HG02623 (cell line): ENCODE measurements around the gene DDAH1.

ENCODE experiments used
- ATAC-seq: cut with Tn5 transposase; IDR thresholded peaks from one replicate; pipeline ENCODE4 v1.9.1; 2021; ENCODE audit warnings: moderate library complexity; ENCODE audit not compliant: unreplicated experiment

DDAH1 gene

GRCh38 chr1:85445906-85446305 is 19.1 kb downstream of the DDAH1 start:
- ATAC-seq = no peak

- no peak for ATAC-seq
These were observed 20.6 kb downstream of the DDAH1 start for GRCh38 chr1:85444381-85444780.

GRCh38 chr1:85440612-85441011 is 24.3 kb downstream of the DDAH1 start:
- ATAC-seq = no peak

- no peak for ATAC-seq
These were observed 26.6 kb downstream of the DDAH1 start for GRCh38 chr1:85438353-85438752.

- no peak for ATAC-seq
These were observed 27.8 kb downstream of the DDAH1 start for GRCh38 chr1:85437139-85437538.

- ATAC-seq = no peak
These were observed 31.9 kb downstream of the DDAH1 start for GRCh38 chr1:85433096-85433495.

GRCh38 chr1:85428471-85429089 is 36.4 kb downstream of the DDAH1 start:
- ATAC-seq = no peak

GRCh38 chr1:85427849-85428248 is 37.1 kb downstream of the DDAH1 start:
- ATAC-seq = no peak

GRCh38 chr1:85427331-85427730 is 37.6 kb downstream of the DDAH1 start:
- ATAC-seq = no peak

GRCh38 chr1:85421179-85421578 is 43.8 kb downstream of the DDAH1 start:
- no peak for ATAC-seq

- ATAC-seq = no peak
These were observed 44.8 kb downstream of the DDAH1 start for GRCh38 chr1:85420199-85420598.

- ATAC-seq = no peak
These were observed 47.1 kb downstream of the DDAH1 start for GRCh38 chr1:85417876-85418275.

GRCh38 chr1:85417017-85417416 is 47.9 kb downstream of the DDAH1 start:
- no peak for ATAC-seq

- no peak for ATAC-seq
These were observed 51.8 kb downstream of the DDAH1 start for GRCh38 chr1:85413169-85413568.

GRCh38 chr1:85411567-85412305 is 53.2 kb downstream of the DDAH1 start:
- ATAC-seq = no peak

GRCh38 chr1:85409516-85409915 is 55.4 kb downstream of the DDAH1 start:
- no peak for ATAC-seq

GRCh38 chr1:85407746-85408377 is 57.1 kb downstream of the DDAH1 start:
- ATAC-seq = no peak

GRCh38 chr1:85406887-85407533 is 57.9 kb downstream of the DDAH1 start:
- ATAC-seq = no peak

- no peak for ATAC-seq
These were observed 58.9 kb downstream of the DDAH1 start for GRCh38 chr1:85406081-85406480.

GRCh38 chr1:85404408-85404807 is 60.6 kb downstream of the DDAH1 start:
- no peak for ATAC-seq

- ATAC-seq = no peak
These were observed 66.4 kb downstream of the DDAH1 start for GRCh38 chr1:85398391-85399064.
